UCSD-AML1 (cell line): ENCODE measurements around the gene TRIM43.
"Not testable (repeated sequence)": the region's sequence is repeated elsewhere in the genome, so short reads cannot be mapped to it uniquely, and the experiment has no call there.

Experiments used
- DNase-seq: peaks from one replicate; lab custom pipeline; 2025; ENCODE audit not compliant: unreplicated experiment; lab: John Stamatoyannopoulos, UW

Gene TRIM43

DNA sequence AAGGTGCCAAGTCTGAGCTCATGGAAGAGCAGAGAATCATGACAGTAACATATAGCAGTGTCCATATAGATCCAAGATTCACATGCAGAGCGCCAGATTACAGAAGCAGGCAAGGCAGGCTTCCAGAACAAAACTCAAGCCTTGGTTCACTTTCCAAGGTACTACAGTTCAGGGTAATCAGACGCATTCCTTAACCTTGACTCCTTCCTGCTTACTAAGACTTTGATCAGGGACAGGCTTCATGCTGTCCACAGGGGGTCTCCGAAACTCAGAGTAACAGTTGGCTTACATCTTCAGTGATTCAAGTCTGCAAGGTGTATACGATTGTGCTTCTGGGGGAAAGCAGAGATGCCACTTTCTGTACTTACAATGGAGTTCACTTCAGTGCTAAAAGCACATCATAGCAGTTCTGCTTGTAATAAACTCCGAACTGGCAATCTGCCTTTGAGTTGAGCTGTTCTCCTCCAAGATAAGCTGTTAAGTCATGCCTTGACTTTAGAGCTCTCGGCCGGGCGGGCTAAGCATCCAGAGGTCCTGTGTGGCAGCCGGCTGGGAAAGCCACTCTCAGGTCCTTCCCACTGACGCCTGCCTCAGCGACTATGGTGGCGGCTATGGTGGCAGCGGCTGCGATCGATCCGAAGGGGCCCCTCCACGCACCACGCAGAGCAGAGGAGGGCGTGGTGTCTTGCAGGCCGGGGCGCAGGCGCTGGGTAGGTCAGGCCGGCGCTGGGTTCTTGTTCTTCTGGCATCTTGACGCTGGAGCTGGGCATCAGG, 48.9 kb downstream of the TRIM43 start:
- DNase-seq: not testable (repeated sequence)

DNA sequence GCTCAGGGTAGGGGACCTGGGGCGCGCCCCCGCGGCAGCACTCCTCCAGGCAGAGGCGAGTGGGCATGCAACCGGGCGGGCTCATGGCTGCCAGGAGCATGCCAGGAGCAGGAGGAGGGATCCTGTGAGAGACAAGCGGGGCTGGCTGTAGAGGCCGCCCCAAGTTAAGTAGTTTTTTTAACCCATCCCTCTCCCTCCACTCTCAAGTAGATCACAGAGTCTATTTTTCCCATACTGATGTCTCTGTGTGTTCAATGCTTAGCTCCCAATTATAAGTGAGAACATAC, 49.4 kb downstream of the TRIM43 start:
- DNase-seq: not testable (repeated sequence)

DNA sequence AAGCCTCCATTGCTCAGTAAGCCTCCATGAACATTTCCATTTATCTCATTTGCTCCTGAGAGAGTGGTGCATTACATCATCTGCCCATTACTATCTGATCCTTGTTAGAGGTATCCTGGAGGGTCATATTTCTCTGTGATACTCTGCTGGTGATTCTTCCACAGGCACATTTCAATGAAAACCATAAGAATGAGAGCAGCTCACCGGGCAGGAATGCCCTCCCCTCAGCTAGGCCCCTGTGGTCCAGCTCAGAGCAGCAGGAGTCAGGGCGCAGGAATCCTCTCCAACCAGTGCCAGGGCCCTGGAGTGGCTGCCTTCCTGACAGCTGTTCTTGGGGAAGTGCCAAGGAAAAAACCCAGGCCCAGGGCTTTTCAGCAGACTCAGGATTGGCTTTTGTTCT, 50.0 kb downstream of the TRIM43 start:
- DNase-seq: not testable (repeated sequence)

DNA sequence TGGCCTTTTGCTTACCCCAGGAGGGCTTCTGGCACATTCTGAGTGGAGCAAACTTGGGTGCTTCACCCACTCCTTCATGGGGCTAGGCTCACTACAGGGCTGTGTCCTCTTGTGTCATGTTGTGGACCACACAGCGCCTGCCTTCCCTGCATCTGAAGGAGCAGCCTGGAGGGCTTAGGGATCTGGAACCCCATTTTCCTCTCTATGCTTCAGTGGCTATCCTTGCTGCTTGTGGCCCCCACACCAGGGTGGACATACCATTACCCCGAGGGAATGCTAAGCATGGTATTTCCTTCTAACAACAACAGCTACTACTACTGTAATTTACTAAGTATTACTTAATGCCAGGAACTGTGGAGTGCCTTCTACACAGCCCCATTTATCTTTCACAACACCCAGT, 50.6 kb downstream of the TRIM43 start:
- not testable (repeated sequence) for DNase-seq

DNA sequence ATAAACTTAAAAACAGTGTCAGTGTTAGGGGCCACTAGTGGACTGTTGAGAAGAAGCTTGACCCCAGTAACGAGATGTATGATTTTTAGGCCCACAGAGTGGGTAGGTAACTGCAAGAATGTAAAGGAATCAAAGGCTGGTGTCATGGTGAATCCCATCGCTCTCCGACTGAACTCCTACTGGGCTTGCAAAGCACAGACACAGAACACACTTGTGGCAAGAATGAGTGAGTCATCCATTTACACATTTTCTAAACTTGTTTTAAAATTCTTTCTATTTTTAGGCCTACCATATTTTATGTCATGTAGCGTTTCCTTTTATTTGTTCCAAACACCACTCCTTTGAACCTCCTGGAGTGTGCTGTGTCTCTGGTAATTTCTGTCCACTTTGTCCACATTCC, 51.1 kb downstream of the TRIM43 start:
- not testable (repeated sequence) for DNase-seq

DNA sequence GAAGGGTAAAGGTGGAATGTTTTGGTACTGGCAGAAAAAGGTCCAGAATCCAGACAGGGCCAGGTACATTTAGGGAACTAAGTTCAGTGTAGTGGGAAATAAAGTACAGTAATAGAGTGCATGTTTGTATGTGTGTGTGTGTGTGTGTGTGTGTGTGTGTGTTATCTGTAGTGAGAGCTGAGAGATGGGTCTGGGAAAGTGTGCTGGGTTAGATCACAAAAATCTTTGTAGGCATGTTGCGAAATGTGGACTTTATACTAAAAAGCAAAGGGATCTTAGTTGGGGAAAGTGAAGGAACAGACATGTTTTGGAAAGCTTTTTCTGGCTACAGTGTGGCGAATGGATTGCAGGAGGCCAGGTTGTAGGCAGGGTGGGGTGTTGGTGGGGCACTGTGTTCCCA, 53.5 kb downstream of the TRIM43 start:
- DNase-seq: not testable (repeated sequence)

DNA sequence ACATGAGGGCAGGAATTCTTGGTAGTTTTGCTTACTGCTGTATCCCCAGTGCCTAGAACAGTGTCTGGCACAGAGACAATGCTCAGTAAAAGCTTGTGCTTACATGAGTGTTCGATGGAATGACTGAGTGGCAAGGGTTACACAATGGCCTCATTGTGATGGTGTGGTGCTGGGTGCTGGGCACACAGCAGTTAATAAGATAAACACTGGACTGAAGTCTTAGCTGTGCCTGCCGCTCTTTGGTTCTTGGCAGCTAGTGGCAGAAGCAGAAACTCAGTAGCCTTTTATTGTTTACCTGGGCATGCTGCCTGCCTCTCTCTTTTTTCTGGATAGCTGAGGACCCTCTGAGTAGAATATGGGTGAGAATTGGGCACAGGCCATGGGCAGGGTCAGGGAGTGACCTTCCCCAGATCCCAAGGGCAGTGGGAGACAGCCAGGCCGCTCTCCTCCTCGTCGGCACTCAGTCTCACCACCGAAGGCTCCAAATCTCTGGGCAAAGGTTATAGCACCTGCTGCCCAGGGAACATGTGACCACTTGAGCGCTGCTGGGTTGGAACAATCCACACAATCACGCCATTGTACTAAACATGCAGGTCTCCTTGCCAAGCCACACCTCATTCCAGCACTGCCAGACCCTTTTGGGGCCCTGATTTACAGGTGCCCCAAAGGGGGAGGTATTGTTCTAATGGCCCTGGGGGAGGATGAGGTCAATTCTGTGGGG, 54.6 kb downstream of the TRIM43 start:
- DNase-seq: not testable (repeated sequence)

DNA sequence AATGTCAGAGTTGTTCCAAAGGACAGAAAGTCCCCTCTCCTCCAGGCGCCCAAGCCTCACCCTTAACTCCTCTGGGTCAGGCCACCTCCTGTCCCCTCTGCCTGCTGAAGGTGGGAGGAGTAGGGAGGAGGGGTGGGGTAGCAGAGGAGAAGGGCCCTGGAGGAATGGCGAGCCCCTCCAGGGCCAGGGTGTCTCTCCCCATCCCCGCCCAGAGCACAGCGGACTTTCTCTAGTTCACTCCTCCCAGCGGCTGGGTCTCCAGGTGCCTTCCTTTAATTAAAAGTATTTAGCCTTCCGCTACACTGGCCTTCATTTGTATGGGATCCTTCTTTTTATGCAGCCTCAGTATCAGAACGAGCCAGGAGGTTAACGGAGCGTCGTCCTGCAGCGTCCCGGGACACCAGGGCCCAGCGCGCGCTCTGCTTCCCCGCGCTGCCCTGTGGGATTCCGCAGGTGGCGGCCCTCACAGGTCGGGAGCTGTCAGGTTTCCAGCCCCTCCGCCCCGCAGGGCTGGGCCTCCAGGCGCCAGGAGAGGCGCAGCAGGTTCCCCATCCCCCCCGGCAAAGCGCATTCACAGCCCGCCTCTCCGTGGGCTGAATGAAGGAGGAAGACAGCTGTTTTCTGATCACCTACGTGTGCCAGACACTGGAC, 57.2 kb downstream of the TRIM43 start:
- not testable (repeated sequence) for DNase-seq
